DND-41 (cell line): ENCODE measurements around the gene CATSPER3.

Source experiments
- EZH2 ChIP-seq: IDR thresholded peaks from 3 replicates; pipeline ENCODE4 v1.6.1; 2012; ENCODE audit warnings: borderline replicate concordance, low read depth, mild to moderate bottlenecking, moderate library complexity, low read length, inconsistent platforms; ENCODE audit not compliant: severe bottlenecking
- TF ChIP-seq, protein P1 (sequence below): IDR thresholded peaks from 2 replicates; pipeline ENCODE4 v1.5.1; 2012; ENCODE audit warnings: borderline replicate concordance, low read length, moderate library complexity, mild to moderate bottlenecking; ENCODE audit not compliant: poor library complexity, severe bottlenecking; ENCODE audit errors: extremely low read depth

- no peak for TF ChIP-seq EZH2
- TF ChIP-seq, protein P1, sequence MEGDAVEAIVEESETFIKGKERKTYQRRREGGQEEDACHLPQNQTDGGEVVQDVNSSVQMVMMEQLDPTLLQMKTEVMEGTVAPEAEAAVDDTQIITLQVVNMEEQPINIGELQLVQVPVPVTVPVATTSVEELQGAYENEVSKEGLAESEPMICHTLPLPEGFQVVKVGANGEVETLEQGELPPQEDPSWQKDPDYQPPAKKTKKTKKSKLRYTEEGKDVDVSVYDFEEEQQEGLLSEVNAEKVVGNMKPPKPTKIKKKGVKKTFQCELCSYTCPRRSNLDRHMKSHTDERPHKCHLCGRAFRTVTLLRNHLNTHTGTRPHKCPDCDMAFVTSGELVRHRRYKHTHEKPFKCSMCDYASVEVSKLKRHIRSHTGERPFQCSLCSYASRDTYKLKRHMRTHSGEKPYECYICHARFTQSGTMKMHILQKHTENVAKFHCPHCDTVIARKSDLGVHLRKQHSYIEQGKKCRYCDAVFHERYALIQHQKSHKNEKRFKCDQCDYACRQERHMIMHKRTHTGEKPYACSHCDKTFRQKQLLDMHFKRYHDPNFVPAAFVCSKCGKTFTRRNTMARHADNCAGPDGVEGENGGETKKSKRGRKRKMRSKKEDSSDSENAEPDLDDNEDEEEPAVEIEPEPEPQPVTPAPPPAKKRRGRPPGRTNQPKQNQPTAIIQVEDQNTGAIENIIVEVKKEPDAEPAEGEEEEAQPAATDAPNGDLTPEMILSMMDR: no peak
Observed at GRCh38 chr5:135013445-135013844, 45.7 kb downstream of the CATSPER3 start.
